Measurements from ENCODE around the gene LIN54. TPM values are rescaled to one million over a fixed set of nuclear protein-coding genes. Genes with fewer than 3 reads are reported as not detected.

Gene LIN54
- total RNA-seq, result 18.4 and 31.9 TPM in 2 replicates

DNA sequence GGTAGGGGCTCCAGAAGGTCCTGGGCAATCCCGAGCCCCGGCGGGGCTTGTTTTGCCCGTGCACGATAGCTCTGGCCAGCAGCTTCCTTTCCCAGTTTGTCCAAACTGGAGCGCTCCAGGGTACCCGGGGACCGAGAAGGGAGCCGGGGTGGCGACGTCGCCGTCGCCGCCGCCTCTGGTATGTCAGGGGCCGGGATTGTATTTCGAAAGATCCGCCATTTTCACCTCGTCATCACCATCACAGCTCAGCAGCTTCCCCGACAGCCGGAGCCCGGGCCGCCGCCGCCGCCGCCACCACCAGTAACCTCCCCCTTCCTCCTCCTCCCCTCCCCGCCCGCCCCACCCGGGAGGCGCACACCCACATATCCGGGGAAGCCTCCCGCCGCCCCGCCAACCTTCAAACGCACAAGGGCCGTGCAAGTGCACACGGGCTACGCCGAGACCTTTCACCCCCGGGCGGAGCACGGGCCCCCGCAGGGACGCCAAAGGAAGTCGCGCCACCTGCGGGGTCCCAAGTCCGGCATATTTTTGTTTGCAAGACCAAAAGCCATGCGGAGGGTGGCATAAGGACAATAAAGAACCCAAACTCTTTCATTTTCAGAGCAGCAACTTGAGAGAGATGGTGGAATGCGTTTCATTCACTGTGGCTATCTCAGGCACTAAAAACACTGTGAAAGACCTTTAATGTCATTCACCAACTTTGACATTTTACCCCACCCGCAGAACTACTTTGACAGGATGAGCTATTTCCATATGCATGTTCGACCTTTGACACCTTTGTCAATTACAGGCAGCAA, at the start of gene LIN54:
LIN54 (minus strand) TSS at position 302 of the 797 bp plus-strand sequence. CDS start 25,979 bp downstream, outside the sequence.

DNA sequence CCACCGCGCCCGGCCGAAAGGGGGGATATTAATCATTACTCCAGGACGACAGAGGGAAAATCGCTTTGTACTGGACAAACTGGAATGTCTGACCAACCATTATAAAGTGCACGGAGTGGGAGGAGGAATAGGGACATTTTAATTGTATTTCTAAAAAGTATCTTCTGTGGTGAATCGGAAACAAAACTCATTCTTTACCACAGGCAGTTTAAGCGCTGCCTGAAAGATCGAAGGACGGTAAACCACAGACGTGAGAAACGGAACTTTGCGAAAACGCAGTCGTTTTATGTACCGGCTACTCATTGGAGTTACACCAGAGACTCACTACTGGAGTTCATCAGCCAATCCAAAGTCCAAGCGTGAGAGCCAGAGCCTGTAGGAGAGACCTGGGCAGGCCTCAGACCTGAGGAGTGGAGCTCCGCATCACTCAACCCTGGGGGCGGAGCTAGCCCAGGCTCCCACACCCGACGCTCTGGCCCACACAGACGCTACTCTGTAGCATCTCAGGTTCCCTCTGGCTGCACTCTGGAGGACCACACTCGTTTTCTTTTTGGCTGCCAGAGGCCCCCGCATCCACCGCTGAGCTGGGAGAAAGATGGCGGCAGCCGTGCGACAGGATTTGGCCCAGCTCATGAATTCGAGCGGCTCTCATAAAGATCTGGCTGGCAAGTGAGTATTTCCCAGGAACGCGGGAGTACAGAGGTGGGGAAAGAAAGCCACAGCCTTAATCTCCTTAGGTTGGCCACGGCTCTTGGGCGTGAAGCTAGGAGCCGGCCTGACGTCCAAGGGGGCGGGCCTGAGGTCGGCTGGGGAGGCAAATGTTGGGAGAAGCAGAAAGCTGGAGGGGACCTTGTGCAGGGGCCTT, 24.2 kb upstream of the LIN54 start, which contains the start of gene COPS4:
COPS4 (plus strand) TSS at position 554 of the 865 bp plus-strand sequence; CDS start at position 596, 42 bp downstream.

GRCh38 chr4:82900411-82901182, 110.0 kb downstream of the LIN54 start, which contains the start of gene THAP9:
Gene THAP9 (plus strand): TSS chr4:82900735. CDS start chr4:82900803, 68 bp downstream.

DNA sequence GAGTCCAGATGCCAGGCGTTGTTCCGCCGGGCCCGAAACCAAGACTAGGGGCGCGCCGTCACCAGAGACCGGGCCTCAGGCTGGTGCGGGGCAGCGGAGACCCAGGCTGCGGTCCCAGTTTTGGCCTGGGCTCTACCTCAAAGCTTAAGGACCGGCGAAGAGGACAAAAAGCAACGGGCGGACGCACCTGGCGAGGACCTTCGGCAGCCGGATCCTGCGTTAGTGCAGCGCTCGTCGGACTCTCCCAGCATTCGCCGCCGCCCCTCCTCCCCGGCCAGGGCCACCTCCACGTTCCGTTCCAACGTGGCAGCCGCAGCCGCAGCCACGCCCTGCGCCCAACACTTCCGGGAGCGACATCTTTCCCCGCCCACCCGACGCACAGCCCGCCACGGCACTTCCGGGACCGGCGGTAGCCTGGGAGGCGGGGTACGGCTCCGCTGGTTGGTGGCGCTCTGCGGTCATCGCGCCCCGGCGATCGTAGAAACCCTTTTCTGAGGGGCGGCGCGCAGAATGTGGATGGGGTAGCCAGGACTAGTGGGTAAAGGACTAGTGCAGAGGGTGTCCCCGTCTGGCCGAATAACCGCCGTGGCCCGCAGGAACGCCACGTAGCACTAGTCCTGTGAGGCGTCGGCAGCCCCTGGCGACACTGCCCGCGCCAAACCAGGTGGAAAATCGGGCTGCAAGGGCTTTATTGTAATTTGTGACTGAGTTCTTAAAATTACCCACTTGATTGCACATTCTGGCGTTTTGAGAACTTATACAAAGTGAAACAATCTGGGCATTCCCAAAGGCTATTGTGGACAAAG, 119.5 kb downstream of the LIN54 start, which contains the start of gene SEC31A:
SEC31A (minus strand) TSS at position 253 of the 806 bp plus-strand sequence. CDS start 9,217 bp downstream, outside the sequence.

Other genes starting within 250 kb of the LIN54 start
- 3.7 and 9.2 TPM in 2 replicates for gene SCD5, start 212.0 kb downstream of the LIN54 start, total RNA-seq
- gene SEC31A, start 119.7 kb downstream of the LIN54 start, total RNA-seq, result 286 and 368 TPM in 2 replicates
- gene THAP9, start 110.1 kb downstream of the LIN54 start, total RNA-seq, result 3.9 and 5.2 TPM in 2 replicates
- 77.6 and 94.1 TPM in 2 replicates for gene COPS4, start 24.4 kb upstream of the LIN54 start, total RNA-seq
- 0.25 TPM in 1 of 2 replicates, not detected in the other for gene PLAC8, start 103.9 kb upstream of the LIN54 start, total RNA-seq